Adipose tissue (tissue), 3 donors: Measurements from ENCODE around the gene CELF2. TPM values are rescaled to one million over a fixed set of nuclear protein-coding genes. Genes with fewer than 3 reads are reported as not detected.

ENCODE experiments used
- H3K27ac ChIP-seq: one replicate; pipeline ENCODE4 v1.5.1; 2013; ENCODE audit warnings: low read depth, low read length
- WGBS, 3 donors: extraction: QIAGEN DNeasy Blood & Tissue Kit; methylation state at CpG; one replicate each; pipeline ENCODE4 v1.1.7; 2013; 5-methylcytosine and 5-hydroxymethylcytosine counted together
- polyA plus RNA-seq, 3 donors: library from polyadenylated mRNA; stranded (reverse); fragments of 200-250 nt; gene quantifications; one replicate each; pipeline ENCODE4 v1.2.3, GENCODE V29; 2013
- donor health status: healthy with polysubstance abuse.
- donor health status: Bipolar disorder and iron deficiency.
- donor health status: healthy.

Gene CELF2
- polyA plus RNA-seq, 3 donors = 3.5 to 26.7 (median 26.0) TPM

GRCh38 chr10:11017000-11017569 lies 587 bp upstream of the CELF2 start:
- H3K27ac ChIP-seq = no peak overlapping the region
- 21 to 25% (median 23%) methylated on average over 19 of the region's 19 CpGs for WGBS, 3 donors

DNA sequence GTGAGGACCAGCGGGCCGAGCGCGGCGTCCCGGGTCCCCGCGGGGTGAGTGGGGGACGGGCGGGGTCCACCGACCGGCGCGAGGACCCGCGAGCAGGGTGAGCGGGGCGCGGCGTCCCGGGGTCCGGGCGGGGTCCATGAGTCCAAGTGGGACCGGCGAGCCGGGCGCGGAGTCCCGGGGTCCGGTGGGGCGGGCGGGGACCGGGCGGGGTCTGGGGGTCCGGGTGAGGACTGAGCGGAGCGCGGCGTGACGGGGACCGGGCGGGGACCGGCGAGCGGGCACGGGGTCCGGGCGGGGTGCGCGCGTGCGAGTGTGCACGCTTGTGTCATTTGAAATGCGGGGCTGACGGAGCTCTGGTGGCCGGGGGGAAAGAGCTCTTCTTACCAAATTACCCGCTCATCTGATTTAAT lies 765 bp downstream of the CELF2 start:
- 1 to 2% (median 1%) methylated on average over 37 to 57 of the region's 57 CpGs for WGBS, 3 donors
- H3K27ac ChIP-seq = peak overlapping the region; percentile 78

- H3K27ac ChIP-seq = no peak overlapping the region
- WGBS, 3 donors = 20 to 25% (median 25%) methylated on average over 11 of the region's 11 CpGs
These were observed 1.4 kb downstream of the CELF2 start for GRCh38 chr10:11018855-11019631.

DNA sequence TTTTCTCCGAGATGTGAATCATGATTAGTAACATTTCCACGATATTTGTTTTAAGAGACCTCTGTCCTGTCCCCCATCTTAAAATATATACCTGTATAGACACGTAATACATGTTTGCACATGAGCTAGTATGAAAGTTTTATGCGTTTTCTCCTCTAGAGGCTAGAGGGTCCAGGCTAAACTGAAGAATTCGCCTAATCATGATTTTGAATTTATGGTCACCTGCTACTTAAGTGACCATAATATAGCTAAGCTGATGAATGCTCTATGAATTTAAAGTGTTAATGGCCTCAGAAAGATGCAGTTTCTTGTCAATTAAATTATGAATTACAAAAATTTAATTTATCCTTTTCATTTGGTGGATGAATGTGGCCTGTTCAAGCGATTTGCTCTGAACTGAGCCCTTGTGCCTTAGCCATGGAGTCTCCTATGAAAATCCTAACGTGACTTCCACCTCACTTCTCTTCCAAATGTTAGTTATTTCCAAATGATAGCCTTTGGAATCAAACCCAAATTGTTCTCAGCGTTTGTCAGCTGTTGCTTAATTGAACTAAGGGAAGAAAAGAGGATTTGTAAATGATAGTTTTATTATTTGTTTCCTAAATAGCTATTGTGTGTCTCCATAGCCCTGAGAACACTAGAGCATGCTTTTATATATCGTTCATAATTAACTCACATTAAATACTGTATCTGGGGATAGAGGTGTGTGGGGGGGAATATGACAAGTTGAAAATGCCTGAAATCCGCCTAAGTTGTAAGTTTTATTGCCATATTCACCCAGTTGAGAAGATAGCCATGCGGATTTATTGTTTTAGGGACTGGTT lies 2.3 kb downstream of the CELF2 start:
- H3K27ac ChIP-seq = no peak overlapping the region
- 74 to 84% (median 79%) methylated on average over 11 of the region's 11 CpGs for WGBS, 3 donors

GRCh38 chr10:11020548-11020942 lies 2.9 kb downstream of the CELF2 start:
- H3K27ac ChIP-seq = no peak overlapping the region
- WGBS, 3 donors = 52 to 83% (median 73%) methylated on average over 6 of the region's 6 CpGs

DNA sequence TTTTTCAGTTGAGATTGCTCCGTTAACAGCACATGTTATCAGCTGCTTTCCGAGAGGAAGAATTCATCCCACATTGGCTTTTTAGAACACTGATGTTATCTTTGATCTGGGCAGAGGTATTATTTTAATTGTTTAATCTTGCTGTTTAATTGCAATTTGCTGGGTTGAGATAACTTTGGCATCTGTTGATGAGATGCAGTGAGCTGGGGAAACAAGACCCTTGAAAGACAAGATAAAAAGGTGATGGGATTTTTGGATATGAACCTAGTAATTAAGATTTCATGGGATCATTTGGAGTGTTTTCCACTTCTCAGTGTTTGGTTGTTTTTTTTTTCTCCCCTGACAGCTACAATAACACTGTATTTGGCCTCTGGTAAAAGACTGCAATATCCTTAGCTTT lies 4.5 kb downstream of the CELF2 start:
- 50 to 67% (median 59%) methylated on average over 2 of the region's 2 CpGs for WGBS, 3 donors
- H3K27ac ChIP-seq = no peak overlapping the region

DNA sequence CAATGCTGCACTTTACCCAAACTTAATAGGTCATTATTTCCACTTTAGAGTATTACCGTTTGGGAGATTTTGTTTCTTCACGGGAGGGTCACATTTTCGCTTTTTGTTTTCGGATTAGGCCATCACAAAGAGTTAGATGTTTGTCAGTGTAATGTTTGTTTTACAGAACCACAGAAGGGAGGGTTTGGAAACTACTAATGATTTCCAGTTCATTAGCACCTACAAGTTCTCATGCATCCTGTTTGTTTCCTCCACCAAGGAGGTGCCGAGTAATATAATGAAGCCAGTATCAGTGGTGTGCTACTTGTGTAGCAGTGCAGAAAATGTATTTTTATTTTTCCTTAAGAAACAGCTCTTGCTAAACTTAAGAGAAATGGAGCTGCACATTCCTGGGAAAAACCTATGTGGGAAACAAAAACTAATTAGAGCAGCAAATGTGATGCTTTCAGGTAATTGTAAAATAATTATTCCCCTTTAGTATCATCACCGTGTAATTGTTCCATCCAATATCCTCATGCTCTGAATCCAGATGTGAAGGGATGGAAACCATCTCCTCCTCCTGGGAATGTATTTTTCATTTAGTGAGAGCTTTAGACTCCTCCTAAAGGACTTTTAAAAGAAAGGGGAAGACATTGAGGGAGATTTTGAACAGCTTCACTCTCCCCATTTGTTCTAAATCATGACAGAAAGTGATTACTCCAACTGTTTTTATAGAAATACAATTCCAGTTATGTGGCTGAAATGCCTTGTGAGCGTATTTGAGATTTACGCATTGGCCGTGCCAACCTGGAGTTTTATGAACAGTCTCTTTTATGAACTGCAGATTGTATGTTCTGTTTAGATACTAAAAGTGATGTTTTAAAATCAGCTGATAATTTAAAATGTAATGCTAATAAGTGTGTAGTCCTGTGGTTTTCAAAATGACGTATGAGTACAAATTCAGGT lies 5.6 kb downstream of the CELF2 start:
- H3K27ac ChIP-seq = no peak overlapping the region
- 70 to 88% (median 87%) methylated on average over 10 of the region's 10 CpGs for WGBS, 3 donors

- no peak overlapping the region for H3K27ac ChIP-seq
- WGBS, 3 donors = 83 to 96% (median 92%) methylated on average over 1 of the region's 1 CpG
These were observed 6.9 kb downstream of the CELF2 start for GRCh38 chr10:11024596-11024995.

DNA sequence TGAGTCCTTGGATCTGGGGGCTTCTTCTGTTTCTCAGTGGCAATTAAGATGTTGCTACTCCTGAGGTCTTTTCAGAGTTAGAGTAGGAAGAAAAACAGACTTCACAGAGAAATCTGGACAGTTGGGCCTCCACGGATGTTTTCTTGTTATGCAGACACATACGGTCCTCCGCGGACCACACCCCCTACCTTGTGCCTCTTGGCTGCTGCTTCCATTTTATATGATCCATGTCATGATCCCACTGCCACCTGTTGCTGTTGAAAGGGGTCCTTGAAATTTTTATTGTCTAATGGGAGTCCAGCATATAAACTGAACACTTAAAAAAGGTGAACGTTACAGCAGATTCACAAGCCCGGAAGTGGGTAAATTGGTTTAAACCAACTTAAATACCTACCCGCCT lies 8.3 kb downstream of the CELF2 start:
- no peak overlapping the region for H3K27ac ChIP-seq
- WGBS, 3 donors = 82 to 83% (median 83%) methylated on average over 7 of the region's 7 CpGs

DNA sequence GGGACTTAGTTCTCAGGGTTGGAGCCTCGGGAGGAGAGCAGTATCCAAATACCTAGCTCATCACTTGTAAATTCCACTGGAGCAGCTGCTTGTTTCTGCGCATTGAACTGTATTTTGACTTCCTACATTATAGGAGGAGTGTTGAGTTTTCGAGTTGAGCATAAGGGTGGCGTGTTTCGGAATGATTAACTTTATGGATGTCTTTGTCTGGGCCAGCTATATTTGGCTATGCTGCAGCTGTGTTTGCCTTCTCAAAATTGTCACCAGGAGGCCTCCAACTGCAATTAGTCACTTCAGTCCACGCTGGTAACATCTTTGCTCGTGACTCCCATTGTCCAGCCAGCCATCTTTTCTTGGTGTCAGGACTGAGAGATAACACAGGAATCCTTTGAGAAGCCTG lies 9.1 kb downstream of the CELF2 start:
- H3K27ac ChIP-seq = no peak overlapping the region
- 52 to 91% (median 88%) methylated on average over 7 of the region's 7 CpGs for WGBS, 3 donors

DNA sequence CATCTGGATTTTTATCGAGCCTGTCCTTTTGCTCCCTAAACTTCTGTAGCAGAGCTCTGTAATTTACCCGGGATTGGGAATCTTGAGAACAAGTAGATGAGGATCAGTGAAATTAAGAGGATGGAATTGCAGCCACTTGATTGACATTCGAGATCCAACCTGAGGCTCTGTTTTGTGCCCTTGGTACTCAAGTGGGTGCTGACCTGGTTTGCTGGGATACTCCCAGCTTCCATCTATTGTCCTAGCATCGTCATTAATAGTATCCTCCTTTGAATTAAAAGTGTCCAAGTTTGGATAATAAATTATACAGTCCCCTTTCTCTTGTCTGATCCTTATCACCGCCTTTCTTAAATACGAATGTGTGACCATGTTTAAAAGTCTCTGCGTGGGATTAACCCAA lies 17.1 kb downstream of the CELF2 start:
- no peak overlapping the region for H3K27ac ChIP-seq
- WGBS, 3 donors = 65 to 89% (median 83%) methylated on average over 7 of the region's 7 CpGs

DNA sequence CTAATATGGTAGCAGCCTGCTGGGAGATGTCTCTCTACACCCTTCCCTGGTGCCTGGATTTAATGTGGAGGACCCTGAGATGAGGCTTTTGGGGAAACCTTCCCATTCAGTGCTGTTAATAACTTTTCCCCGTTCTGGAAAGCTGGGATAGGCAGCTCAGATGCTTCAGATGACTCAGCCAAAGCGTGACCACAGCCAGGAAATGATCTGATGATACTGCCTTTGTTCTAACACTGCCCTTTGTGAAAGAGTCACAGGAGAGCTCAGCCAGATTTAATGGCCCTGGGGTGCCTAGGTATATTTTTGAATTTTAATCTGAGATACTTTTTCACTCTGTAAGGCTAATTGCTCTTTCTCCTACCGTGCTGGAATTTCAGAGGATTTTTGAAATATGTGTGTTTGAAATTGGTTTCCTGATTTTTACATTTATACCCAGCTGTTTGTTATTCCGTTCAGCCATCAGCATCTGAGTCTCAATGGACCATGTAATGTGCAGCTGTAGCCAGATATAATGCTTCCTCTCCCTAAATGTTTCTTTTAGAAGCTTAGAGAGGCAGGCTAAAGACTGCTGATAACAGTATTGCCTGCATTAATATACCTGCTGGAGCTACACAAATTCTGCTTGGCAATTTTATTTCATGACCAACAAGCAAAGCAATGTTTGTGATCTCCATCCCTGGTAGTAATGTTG lies 17.8 kb downstream of the CELF2 start:
- no peak overlapping the region for H3K27ac ChIP-seq
- 39 to 42% (median 40%) methylated on average over 4 of the region's 4 CpGs for WGBS, 3 donors

- WGBS, 3 donors = 37 to 88% (median 81%) methylated on average over 5 of the region's 5 CpGs
These were observed 18.8 kb downstream of the CELF2 start for GRCh38 chr10:11036424-11037011.

GRCh38 chr10:11037991-11038390 lies 20.3 kb downstream of the CELF2 start:
- 55 to 65% (median 56%) methylated on average over 4 of the region's 4 CpGs for WGBS, 3 donors
- no peak overlapping the region for H3K27ac ChIP-seq

More at GRCh38 chr10:11036424-11037011, 18.8 kb downstream of the CELF2 start:
- no peak overlapping the region for H3K27ac ChIP-seq

GRCh38 chr10:11042357-11042756 lies 24.7 kb downstream of the CELF2 start:
- no peak overlapping the region for H3K27ac ChIP-seq
- WGBS, 3 donors = 66 to 82% (median 77%) methylated on average over 4 of the region's 4 CpGs

DNA sequence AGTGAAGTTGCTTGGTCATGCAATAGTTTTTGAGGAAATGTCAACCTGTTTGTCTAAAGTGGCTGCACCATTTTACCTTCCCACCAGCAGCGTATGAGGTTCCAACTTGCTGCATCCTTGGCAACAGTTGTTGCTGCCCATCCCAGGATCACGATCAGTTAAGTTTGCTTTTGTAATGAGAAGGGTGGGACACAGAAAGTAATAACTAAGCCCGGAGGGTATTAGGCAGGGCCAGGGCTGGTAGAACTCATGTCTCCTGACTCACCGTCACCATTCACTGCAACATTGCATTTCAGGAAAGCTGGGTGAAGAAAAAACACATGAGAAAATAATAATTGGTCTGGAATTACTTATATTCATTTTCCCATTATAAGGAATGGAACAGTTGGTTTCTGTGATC lies 25.4 kb downstream of the CELF2 start:
- WGBS, 3 donors = 82 to 93% (median 83%) methylated on average over 4 of the region's 4 CpGs
- H3K27ac ChIP-seq = no peak overlapping the region

- 84 to 96% (median 94%) methylated on average over 23 of the region's 23 CpGs for WGBS, 3 donors
These were observed 25.9 kb downstream of the CELF2 start for GRCh38 chr10:11043446-11044127.

More at GRCh38 chr10:11043446-11044127, 25.9 kb downstream of the CELF2 start:
- H3K27ac ChIP-seq = no peak overlapping the region
